SU-DHL-6 (cell line): ENCODE data around the gene ATP1A4.

Experiments used
- H2AFZ ChIP-seq: fragments of 200-600 bp; sonication (generic); 2 replicates; pipeline ENCODE4 v1.6.1; 2014; ENCODE audit warnings: low read depth, mild to moderate bottlenecking, moderate library complexity, mixed read lengths, antibody characterized with exemption, low read length; ENCODE audit not compliant: severe bottlenecking
- H3F3A ChIP-seq: fragments of 200-600 bp; shearing (Covaris generic); 2 replicates; pipeline ENCODE4 v1.6.0; 2016; ENCODE audit warnings: antibody characterized with exemption, mild to moderate bottlenecking; ENCODE audit not compliant: insufficient read depth
- H3K27ac ChIP-seq: fragments of 200-600 bp; sonication (generic); 2 replicates; pipeline ENCODE4 v1.5.1; 2016; ENCODE audit warnings: low read depth, mild to moderate bottlenecking, low read length, moderate library complexity, mixed read lengths
- H3K27me3 ChIP-seq: fragments of 200-600 bp; sonication (generic), shearing (Covaris generic); 2 replicates; pipeline ENCODE4 v1.6.0; 2014; ENCODE audit warnings: mild to moderate bottlenecking, low read length
- H3K36me3 ChIP-seq: fragments of 200-600 bp; sonication (generic); 2 replicates; pipeline ENCODE4 v1.6.1; 2014; ENCODE audit warnings: mild to moderate bottlenecking, low read length, mixed read lengths
- H3K4me2 ChIP-seq: fragments of 300-600, 200-600 bp; shearing (Covaris generic), sonication (generic); 2 replicates; pipeline ENCODE4 v1.6.0; 2014; ENCODE audit warnings: low read length, low read depth, mild to moderate bottlenecking; ENCODE audit not compliant: poor library complexity, severe bottlenecking
- H3K4me3 ChIP-seq: fragments of 200-600 bp; sonication (generic); 2 replicates; pipeline ENCODE4 v1.5.1; 2014; ENCODE audit warnings: antibody characterized with exemption, low read length, mild to moderate bottlenecking, mixed read lengths; ENCODE audit not compliant: insufficient read depth, poor library complexity, severe bottlenecking
- H3K79me2 ChIP-seq: fragments of 200-600 bp; sonication (generic); 2 replicates; pipeline ENCODE4 v1.6.1; 2014; ENCODE audit warnings: mild to moderate bottlenecking, low read length, moderate library complexity; ENCODE audit not compliant: insufficient read depth
- H3K9ac ChIP-seq: fragments of 200-600 bp; sonication (generic); 2 replicates; pipeline ENCODE4 v1.7.0; 2014; ENCODE audit warnings: mild to moderate bottlenecking, low read length
- H3K9me2 ChIP-seq: fragments of 200-600 bp; sonication (generic); replicated peaks from 2 replicates; pipeline ENCODE4 v1.6.1; 2014; ENCODE audit warnings: low read length; ENCODE audit not compliant: insufficient read depth
- H3K9me3 ChIP-seq: fragments of 200-600 bp; sonication (generic); 2 replicates; pipeline ENCODE4 v1.6.1; 2014; ENCODE audit warnings: low read length, mixed read lengths; ENCODE audit not compliant: insufficient read depth
- H4K20me1 ChIP-seq: fragments of 200-600 bp; sonication (generic); 2 replicates; pipeline ENCODE4 v1.6.1; 2014; ENCODE audit warnings: low read depth, mild to moderate bottlenecking, antibody characterized with exemption, low read length, moderate library complexity, mixed read lengths
- CTCF ChIP-seq: fragments of 200-600 bp; sonication (generic); IDR thresholded peaks from one replicate; pipeline ENCODE4 v1.5.1; 2017; ENCODE audit warnings: antibody characterized with exemption, mild to moderate bottlenecking, low read length, moderate library complexity; ENCODE audit not compliant: insufficient read depth, poor library complexity, severe bottlenecking
- EZH2phosphoT487 ChIP-seq: fragments of 200-600 bp; sonication (generic), shearing (Covaris generic); conservative IDR thresholded peaks from 2 replicates; pipeline ENCODE4 v1.6.1; 2018; ENCODE audit warnings: mild to moderate bottlenecking, antibody characterized with exemption, low read length, moderate library complexity, mixed read lengths

The ATP1A4 gene

GRCh38 chr1:160211046-160211790 is 59.8 kb downstream of the ATP1A4 start:
- peaks cover 5% of the 10 kb centered on the region for H3F3A ChIP-seq
- peaks cover 2% of the 10 kb centered on the region; the same call in 1 of the 2 replicates for H3K79me2 ChIP-seq
- TF ChIP-seq CTCF = no peak
- no peak for TF ChIP-seq EZH2phosphoT487

GRCh38 chr1:160214481-160215140 is 63.2 kb downstream of the ATP1A4 start:
- Histone ChIP-seq H4K20me1 (no peaks in the 10 kb centered on the region), H3F3A (no peaks in the 10 kb centered on the region), H3K27ac (no peak overlapping the region), H3K9ac (no peak overlapping the region), H3K9me2 (no peaks in the 10 kb centered on the region), H3K36me3 (peaks cover 2% of the 10 kb centered on the region; the same call in 1 of the 2 replicates), H3K4me3 (no peak overlapping the region), H3K4me2 (no peak overlapping the region), H3K27me3 (no peaks in the 10 kb centered on the region), H3K79me2 (no peaks in the 10 kb centered on the region), H2AFZ (no peak overlapping the region), H3K9me3 (no peaks in the 10 kb centered on the region)
- no peak for TF ChIP-seq EZH2phosphoT487
- TF ChIP-seq CTCF = no peak

More at GRCh38 chr1:160211046-160211790, 59.8 kb downstream of the ATP1A4 start:
- H3K27ac ChIP-seq = no peak overlapping the region
- H4K20me1 ChIP-seq = no peaks in the 10 kb centered on the region
- H3K9me3 ChIP-seq = no peaks in the 10 kb centered on the region
- no peak overlapping the region for H3K4me3 ChIP-seq
- H3K9ac ChIP-seq = no peak overlapping the region
- H3K27me3 ChIP-seq = no peaks in the 10 kb centered on the region
- H2AFZ ChIP-seq = no peak overlapping the region
- H3K4me2 ChIP-seq = no peak overlapping the region
- peaks cover 2% of the 10 kb centered on the region; the same call in 1 of the 2 replicates for H3K36me3 ChIP-seq
- H3K9me2 ChIP-seq = no peaks in the 10 kb centered on the region

- Histone ChIP-seq H4K20me1 (no peaks in the 10 kb centered on the region), H3K9me2 (no peaks in the 10 kb centered on the region), H3K36me3 (peaks cover 2% of the 10 kb centered on the region; the same call in 1 of the 2 replicates), H3K79me2 (no peaks in the 10 kb centered on the region), H3K9me3 (no peaks in the 10 kb centered on the region), H3F3A (no peaks in the 10 kb centered on the region), H2AFZ (no peak overlapping the region), H3K4me3 (no peak overlapping the region), H3K27ac (no peak overlapping the region), H3K27me3 (no peaks in the 10 kb centered on the region), H3K9ac (no peak overlapping the region), H3K4me2 (no peak overlapping the region)
- TF ChIP-seq CTCF (no peak), EZH2phosphoT487 (no peak)
These were observed 64.9 kb downstream of the ATP1A4 start for GRCh38 chr1:160216301-160216700.
